ENCODE measurements around the gene EID2B. TPM values are rescaled to one million over a fixed set of nuclear protein-coding genes. Genes with fewer than 3 reads are reported as not detected.

EID2B gene
- total and polyA plus RNA-seq, 10 of the 15 experiments (the other 5 are each of a cell fraction or from before 2014, with no cell fraction given) = 2.9 to 10.1 (median 5.0) TPM

GRCh38 chr19:39498798-39499642, 33.6 kb downstream of the EID2B start, which contains the start of gene DLL3 (continued):
- TF ChIP-seq ZNF592 (IDR thresholded peaks at IDR 0.05) = no peak
- TF ChIP-seq ZNF274 (IDR thresholded peaks at IDR 0.05; ENCODE audit: insufficient read depth, insufficient read length) = no peak
- peak; percentile 85; the same call in 1 of the 2 replicates for TF ChIP-seq ZSCAN29 (IDR thresholded peaks at IDR 0.05)
- no peak; the same call in 1 of the 2 replicates for TF ChIP-seq POLR2AphosphoS2 (IDR thresholded peaks at IDR 0.05; ENCODE audit: low read depth, low read length)
- peak; percentile 55 for TF ChIP-seq SUZ12 (IDR thresholded peaks at IDR 0.05; ENCODE audit: unreplicated experiment)
- TF ChIP-seq JUNB (IDR thresholded peaks at IDR 0.05) = no peak
- TF ChIP-seq ZBTB33 (IDR thresholded peaks at IDR 0.05) = no peak
- peak; percentile 63 for TF ChIP-seq IKZF1 (conservative IDR thresholded peaks at IDR 0.05)
- TF ChIP-seq YBX1 (IDR thresholded peaks at IDR 0.05) = no peak
- peak; percentile 100 for TF ChIP-seq HDAC6 (IDR thresholded peaks at IDR 0.05; ENCODE audit: unreplicated experiment)
- TF ChIP-seq DPF2 (IDR thresholded peaks at IDR 0.05) = no peak
- peak; percentile 67; the same call in 1 of the 2 replicates for TF ChIP-seq LARP7 (IDR thresholded peaks at IDR 0.05)
- no peak for TF ChIP-seq JUND (IDR thresholded peaks at IDR 0.05; ENCODE audit: low read depth, low read length)
- no peak for TF ChIP-seq SMC3 (IDR thresholded peaks at IDR 0.05; ENCODE audit: borderline replicate concordance, low read length)
